Tibial artery (tissue), 4 donors: ENCODE measurements around the gene GET4.
"Not testable (repeated sequence)": the region's sequence is repeated elsewhere in the genome, so short reads cannot be mapped to it uniquely, and the experiment has no call there.

Experiments used
- DNase-seq, 2 donors: peaks; one replicate each; pipeline ENCODE4 v3.0.0-alpha.2; 2019
- H3K27ac ChIP-seq, 2 donors: fragments of 200-600 bp; sonication (generic) in 1 of 2; 1 replicate in 1 of 2; 2 replicates in 1 of 2; pipeline ENCODE4 v1.5.1; 2018 to 2019; ENCODE audit warnings: mild to moderate bottlenecking in 1 of 2
- H3K27me3 ChIP-seq, 2 donors: fragments of 200-600 bp; sonication (generic) in 1 of 2; one replicate each; pipeline versions ENCODE4 v1.5.1 to v1.6.0; 2016 to 2019
- H3K36me3 ChIP-seq, 3 donors: fragments of 200-600 bp; sonication (generic) in 2 of 3; one replicate each; pipeline ENCODE4 v1.5.1; 2016 to 2019; ENCODE audit warnings: mild to moderate bottlenecking in 2 of 3
- H3K4me1 ChIP-seq, 4 donors: fragments of 200-600 bp; sonication (generic) in 2 of 4; 1 replicate in 3 of 4; 2 replicates in 1 of 4; pipeline ENCODE4 v1.5.1; 2016 to 2019
- H3K4me3 ChIP-seq, 2 donors: fragments of 200-600 bp; sonication (generic) in 1 of 2; 1 replicate in 1 of 2; 2 replicates in 1 of 2; pipeline ENCODE4 v1.5.1; 2018 to 2019; ENCODE audit warnings: mild to moderate bottlenecking in 2 of 2
- H3K9me3 ChIP-seq, 3 donors: fragments of 200-600 bp; sonication (generic) in 1 of 3; one replicate each; pipeline ENCODE4 v1.5.1; 2016 to 2019
- intact Hi-C: fragments of 100-400 bp; cut with DNase I; formaldehyde crosslinking; loops from one replicate; pipeline ENCODE4 v1.15.0; 2023; ENCODE audit warnings: low total_unique reads
- TF ChIP-seq, protein P1 (sequence below), 2 experiments: fragments of 200-600 bp in 1 of 2; fragments of 450-650 bp in 1 of 2; IDR thresholded peaks; one replicate each; pipeline ENCODE4 v1.5.1; 2017 to 2019; ENCODE audit warnings: antibody characterized with exemption in 2 of 2, mild to moderate bottlenecking in 1 of 2, moderate library complexity in 1 of 2

The GET4 gene

DNA sequence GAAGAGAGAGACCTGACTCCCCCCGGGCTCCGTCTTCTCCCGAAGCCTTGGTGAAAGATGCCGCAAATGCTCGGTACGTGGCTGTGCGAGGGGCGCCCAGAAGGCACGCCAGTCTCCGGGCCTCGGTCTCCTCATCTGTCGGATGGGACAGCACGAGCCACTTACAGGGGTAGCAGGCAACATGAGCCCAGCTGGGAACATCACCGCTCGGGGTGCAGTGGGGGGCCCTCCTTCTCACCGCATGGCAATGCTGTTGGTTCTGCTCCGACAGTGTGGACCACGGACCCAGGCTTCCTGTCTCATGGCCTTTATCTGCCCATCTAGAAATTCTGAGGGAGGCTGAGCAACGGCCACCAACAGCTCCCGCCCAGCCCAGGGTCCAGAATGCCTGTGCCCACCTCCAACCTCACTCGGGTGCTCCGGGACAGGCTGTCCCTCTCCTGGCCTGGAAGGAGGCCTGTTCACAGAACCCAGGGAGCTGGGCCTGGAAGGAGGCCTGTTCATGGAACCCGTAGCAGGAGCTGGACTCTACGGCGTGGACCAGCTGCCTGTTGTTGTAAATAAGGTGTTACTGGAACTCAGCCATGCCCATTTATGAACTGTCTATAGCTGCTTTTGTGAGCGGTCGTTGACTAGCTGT, 62.3 kb downstream of the GET4 start:
- TF ChIP-seq, protein P1, sequence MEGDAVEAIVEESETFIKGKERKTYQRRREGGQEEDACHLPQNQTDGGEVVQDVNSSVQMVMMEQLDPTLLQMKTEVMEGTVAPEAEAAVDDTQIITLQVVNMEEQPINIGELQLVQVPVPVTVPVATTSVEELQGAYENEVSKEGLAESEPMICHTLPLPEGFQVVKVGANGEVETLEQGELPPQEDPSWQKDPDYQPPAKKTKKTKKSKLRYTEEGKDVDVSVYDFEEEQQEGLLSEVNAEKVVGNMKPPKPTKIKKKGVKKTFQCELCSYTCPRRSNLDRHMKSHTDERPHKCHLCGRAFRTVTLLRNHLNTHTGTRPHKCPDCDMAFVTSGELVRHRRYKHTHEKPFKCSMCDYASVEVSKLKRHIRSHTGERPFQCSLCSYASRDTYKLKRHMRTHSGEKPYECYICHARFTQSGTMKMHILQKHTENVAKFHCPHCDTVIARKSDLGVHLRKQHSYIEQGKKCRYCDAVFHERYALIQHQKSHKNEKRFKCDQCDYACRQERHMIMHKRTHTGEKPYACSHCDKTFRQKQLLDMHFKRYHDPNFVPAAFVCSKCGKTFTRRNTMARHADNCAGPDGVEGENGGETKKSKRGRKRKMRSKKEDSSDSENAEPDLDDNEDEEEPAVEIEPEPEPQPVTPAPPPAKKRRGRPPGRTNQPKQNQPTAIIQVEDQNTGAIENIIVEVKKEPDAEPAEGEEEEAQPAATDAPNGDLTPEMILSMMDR (IDR thresholded peaks at IDR 0.05): no peak
- Histone ChIP-seq H3K4me1 (no peaks in the 10 kb centered on the region), H3K4me3 (no peak overlapping the region), H3K27ac (no peak overlapping the region), H3K36me3 (no peaks in the 10 kb centered on the region), H3K9me3 (no peaks in the 10 kb centered on the region), H3K27me3 (no peaks in the 10 kb centered on the region)
- intact Hi-C loops: no loop called here
- DNase-seq: peak in 1 of 2 donors; percentile 51

- TF ChIP-seq, protein P1 (IDR thresholded peaks at IDR 0.05): no peak
- H3K9me3 ChIP-seq: no peaks in the 10 kb centered on the region
- H3K27me3 ChIP-seq: no peaks in the 10 kb centered on the region
- no peaks in the 10 kb centered on the region for H3K36me3 ChIP-seq
- no peak overlapping the region for H3K27ac ChIP-seq
- no peaks in the 10 kb centered on the region for H3K4me1 ChIP-seq
- intact Hi-C loops: no loop called here
- DNase-seq: peak in 1 of 2 donors; percentile 2
- H3K4me3 ChIP-seq: no peak overlapping the region
Measured at GRCh38 chr7:939843-940242, 63.5 kb downstream of the GET4 start.

GRCh38 chr7:940599-941408, 64.5 kb downstream of the GET4 start:
- H3K4me1 ChIP-seq: no peaks in the 10 kb centered on the region
- no peak for DNase-seq
- intact Hi-C loops: no loop called here
- no peaks in the 10 kb centered on the region for H3K9me3 ChIP-seq
- TF ChIP-seq, protein P1 (IDR thresholded peaks at IDR 0.05): no peak
- no peak overlapping the region for H3K4me3 ChIP-seq
- no peak overlapping the region for H3K27ac ChIP-seq
- H3K27me3 ChIP-seq: no peaks in the 10 kb centered on the region
- no peaks in the 10 kb centered on the region for H3K36me3 ChIP-seq

GRCh38 chr7:943793-944192, 67.4 kb downstream of the GET4 start:
- intact Hi-C loops, H3K4me3 ChIP-seq: not testable (repeated sequence)
- peak in 1 of 2 donors; percentile 2 for DNase-seq

DNA sequence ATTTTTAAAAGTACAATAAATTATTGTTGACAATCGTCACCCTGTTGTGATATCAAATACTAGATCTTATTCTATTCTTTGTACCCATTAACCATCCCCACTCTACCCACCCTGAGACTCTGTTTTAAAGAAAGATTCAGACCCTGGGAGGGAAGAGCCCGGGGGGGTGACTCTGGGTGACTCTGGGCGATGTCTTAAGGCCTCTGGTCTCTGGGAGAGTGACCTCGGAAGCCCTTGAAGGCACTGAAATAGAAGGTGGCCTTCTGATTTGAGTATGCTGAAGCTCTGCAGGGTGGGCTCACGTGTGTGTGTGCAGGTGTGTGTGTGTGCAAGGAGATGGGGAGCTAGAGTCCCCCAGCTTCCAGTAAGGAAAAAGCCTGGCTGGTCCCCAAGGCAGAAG, 68.4 kb downstream of the GET4 start:
- no peak for DNase-seq
- intact Hi-C loops: no loop called here
- H3K9me3 ChIP-seq: no peaks in the 10 kb centered on the region
- H3K27me3 ChIP-seq: no peaks in the 10 kb centered on the region
- H3K27ac ChIP-seq: no peak overlapping the region
- TF ChIP-seq, protein P1 (IDR thresholded peaks at IDR 0.05): no peak
- H3K36me3 ChIP-seq: no peaks in the 10 kb centered on the region
- H3K4me1 ChIP-seq: peaks cover 0 to 3% (median 0%) of the 10 kb centered on the region in 4 donors
- no peak overlapping the region for H3K4me3 ChIP-seq

More at GRCh38 chr7:943793-944192, 67.4 kb downstream of the GET4 start:
- H3K27me3 ChIP-seq, H3K27ac ChIP-seq, H3K9me3 ChIP-seq, H3K36me3 ChIP-seq, H3K4me1 ChIP-seq: not testable (repeated sequence)

GRCh38 chr7:945147-945555, 68.8 kb downstream of the GET4 start:
- H3K27ac ChIP-seq: no peak overlapping the region

More at GRCh38 chr7:945147-945555, 68.8 kb downstream of the GET4 start:
- TF ChIP-seq, protein P1 (IDR thresholded peaks at IDR 0.05): no peak
- Histone ChIP-seq H3K4me1 (peaks cover 0 to 3% (median 0%) of the 10 kb centered on the region in 4 donors), H3K4me3 (no peak overlapping the region), H3K9me3 (no peaks in the 10 kb centered on the region), H3K27me3 (no peaks in the 10 kb centered on the region), H3K36me3 (no peaks in the 10 kb centered on the region)
- intact Hi-C loops: no loop called here
- DNase-seq: peak in 1 of 2 donors; percentile 61
